ENCODE data around the gene CCDC68. TPM values are rescaled to one million over a fixed set of nuclear protein-coding genes. Genes with fewer than 3 reads are reported as not detected.

CCDC68 gene
- total RNA-seq, 4 donors from 2014 or later: 3.9 to 19.7 (median 5.8) TPM

GRCh38 chr18:54961868-54962267 is 2.6 kb upstream of the CCDC68 start:
- TF ChIP-seq POLR2A (IDR thresholded peaks at IDR 0.05) (no peak), CTCF (IDR thresholded peaks at IDR 0.05) (no peak), EP300 (IDR thresholded peaks at IDR 0.05) (no peak)
- WGBS, 2 donors: 95 to 96% methylated on average over 4 of the region's 4 CpGs
- Histone ChIP-seq H3K4me3 (no peak overlapping the region), H3K9me3 (no peaks in the 10 kb centered on the region), H3K27me3 (peaks cover 0 to 22% of the 10 kb centered on the region in 2 donors), H3K27ac (no peak overlapping the region), H3K4me1 (peaks cover 0 to 8% (median 6%) of the 10 kb centered on the region in 4 donors), H3K36me3 (no peaks in the 10 kb centered on the region)
- DNase-seq (ENCODE audit: low spot score in 2 of 2): no peak

- no peaks in the 10 kb centered on the region for H3K36me3 ChIP-seq
- TF ChIP-seq EP300 (IDR thresholded peaks at IDR 0.05) (no peak), POLR2A (IDR thresholded peaks at IDR 0.05) (no peak)
- no peaks in the 10 kb centered on the region for H3K9me3 ChIP-seq
- WGBS, 2 donors: 43 to 48% methylated on average over 2 of the region's 2 CpGs
- H3K4me3 ChIP-seq: no peak overlapping the region
- no peak for DNase-seq (ENCODE audit: low spot score in 2 of 2)
- H3K27me3 ChIP-seq: peaks cover 0 to 22% of the 10 kb centered on the region in 2 donors
- H3K27ac ChIP-seq: no peak overlapping the region
- H3K4me1 ChIP-seq: peaks cover 0 to 8% (median 6%) of the 10 kb centered on the region in 4 donors
Observed at GRCh38 chr18:54961016-54961423, 1.8 kb upstream of the CCDC68 start.

- H3K27ac ChIP-seq: no peak overlapping the region
Observed at GRCh38 chr18:54960197-54960596, 936 bp upstream of the CCDC68 start.

GRCh38 chr18:54957996-54958395 is 1.3 kb downstream of the CCDC68 start:
- DNase-seq (ENCODE audit: low spot score in 2 of 2): no peak
- TF ChIP-seq CTCF (IDR thresholded peaks at IDR 0.05): no peak
- no peak for TF ChIP-seq EP300 (IDR thresholded peaks at IDR 0.05)
- TF ChIP-seq POLR2A (IDR thresholded peaks at IDR 0.05): no peak
- Histone ChIP-seq H3K27ac (peak overlapping the region in 1 of 4 donors; percentile 23), H3K4me3 (peak overlapping the region in 2 of 4 donors; percentile 35 to 47), H3K36me3 (no peaks in the 10 kb centered on the region), H3K4me1 (peaks cover 0 to 8% (median 6%) of the 10 kb centered on the region in 4 donors), H3K27me3 (peaks cover 0 to 22% of the 10 kb centered on the region in 2 donors), H3K9me3 (no peaks in the 10 kb centered on the region)
- 31 to 33% methylated on average over 5 of the region's 5 CpGs for WGBS, 2 donors

More at GRCh38 chr18:54960197-54960596, 936 bp upstream of the CCDC68 start:
- H3K4me1 ChIP-seq: peaks cover 0 to 8% (median 6%) of the 10 kb centered on the region in 4 donors
- WGBS, 2 donors: 88 to 91% methylated on average over 3 of the region's 3 CpGs
- no peaks in the 10 kb centered on the region for H3K36me3 ChIP-seq
- TF ChIP-seq CTCF (IDR thresholded peaks at IDR 0.05) (no peak), POLR2A (IDR thresholded peaks at IDR 0.05) (no peak), EP300 (IDR thresholded peaks at IDR 0.05) (no peak)
- peaks cover 0 to 22% of the 10 kb centered on the region in 2 donors for H3K27me3 ChIP-seq
- DNase-seq (ENCODE audit: low spot score in 2 of 2): no peak
- no peaks in the 10 kb centered on the region for H3K9me3 ChIP-seq
- H3K4me3 ChIP-seq: no peak overlapping the region

- no peaks in the 10 kb centered on the region for H3K9me3 ChIP-seq
- no peak overlapping the region for H3K4me3 ChIP-seq
- 33 to 35% methylated on average over 2 of the region's 2 CpGs for WGBS, 2 donors
- peaks cover 0 to 22% of the 10 kb centered on the region in 2 donors for H3K27me3 ChIP-seq
- no peaks in the 10 kb centered on the region for H3K36me3 ChIP-seq
- TF ChIP-seq CTCF (IDR thresholded peaks at IDR 0.05) (no peak), POLR2A (IDR thresholded peaks at IDR 0.05) (no peak), EP300 (IDR thresholded peaks at IDR 0.05) (no peak)
- H3K4me1 ChIP-seq: peaks cover 0 to 8% (median 6%) of the 10 kb centered on the region in 4 donors
- peak overlapping the region in 1 of 4 donors; percentile 12 for H3K27ac ChIP-seq
- no peak for DNase-seq (ENCODE audit: low spot score in 2 of 2)
Observed at GRCh38 chr18:54957296-54957832, 1.9 kb downstream of the CCDC68 start.
